ENCODE results near the gene SBK3. TPM values are rescaled to one million over a fixed set of nuclear protein-coding genes. Genes with fewer than 3 reads are reported as not detected.

The SBK3 gene
- total RNA-seq, 6 experiments from 2014 or later = 0.33 to 0.56 TPM; not detected in 4

GRCh38 chr19:55529636-55530234, 15.6 kb downstream of the SBK3 start:
- Histone ChIP-seq H3K4me3 (no peak overlapping the region), H3K36me3 (no peaks in the 10 kb centered on the region), H3K27ac (no peak overlapping the region), H3K9me3 (no peaks in the 10 kb centered on the region), H3K27me3 (no peaks in the 10 kb centered on the region), H3K4me1 (peaks cover 0 to 4% (median 0%) of the 10 kb centered on the region in 4 donors)
- DNase-seq = no peak
- no peak for ATAC-seq
- WGBS (ENCODE audit: insufficient coverage, low coverage, low lambda C conversion rate, missing lambda C conversion rate) = 88% methylated on average over 16 of the region's 56 CpGs
- TF ChIP-seq CTCF (IDR thresholded peaks at IDR 0.05) (no peak), POLR2A (IDR thresholded peaks at IDR 0.05) (no peak)
- intact Hi-C loops (cut with DNase I) = no loop called here

- intact Hi-C loops (cut with DNase I) = no loop called here
- no peak for ATAC-seq
- Histone ChIP-seq H3K27me3 (no peaks in the 10 kb centered on the region), H3K4me1 (peaks cover 0 to 4% (median 0%) of the 10 kb centered on the region in 4 donors), H3K9me3 (no peaks in the 10 kb centered on the region), H3K36me3 (no peaks in the 10 kb centered on the region), H3K4me3 (no peak overlapping the region), H3K27ac (no peak overlapping the region)
- DNase-seq = no peak
- TF ChIP-seq CTCF (IDR thresholded peaks at IDR 0.05) = no peak
- TF ChIP-seq POLR2A (IDR thresholded peaks at IDR 0.05) = no peak
- WGBS (ENCODE audit: insufficient coverage, low coverage, low lambda C conversion rate, missing lambda C conversion rate) = 26% methylated on average over 15 of the region's 15 CpGs
Measured at GRCh38 chr19:55528030-55528803, 17.1 kb downstream of the SBK3 start.

- ATAC-seq = no peak
- no peak overlapping the region for H3K4me3 ChIP-seq
- no peaks in the 10 kb centered on the region for H3K9me3 ChIP-seq
- TF ChIP-seq POLR2A (IDR thresholded peaks at IDR 0.05) (no peak), CTCF (IDR thresholded peaks at IDR 0.05) (no peak)
- DNase-seq = no peak
- no peak overlapping the region for H3K27ac ChIP-seq
- intact Hi-C loops (cut with DNase I) = no loop called here
- WGBS (ENCODE audit: insufficient coverage, low coverage, low lambda C conversion rate, missing lambda C conversion rate) = 76% methylated on average over 15 of the region's 22 CpGs
- H3K27me3 ChIP-seq = no peaks in the 10 kb centered on the region
- no peaks in the 10 kb centered on the region for H3K36me3 ChIP-seq
- peaks cover 0 to 4% (median 0%) of the 10 kb centered on the region in 4 donors for H3K4me1 ChIP-seq
Measured at GRCh38 chr19:55527197-55528029, 17.9 kb downstream of the SBK3 start.

GRCh38 chr19:55526216-55527196, 18.8 kb downstream of the SBK3 start:
- H3K4me3 ChIP-seq = no peak overlapping the region
- intact Hi-C loops (cut with DNase I) = no loop called here
- no peaks in the 10 kb centered on the region for H3K36me3 ChIP-seq
- WGBS (ENCODE audit: insufficient coverage, low coverage, low lambda C conversion rate, missing lambda C conversion rate) = 30% methylated on average over 21 of the region's 35 CpGs
- TF ChIP-seq POLR2A (IDR thresholded peaks at IDR 0.05) (no peak), CTCF (IDR thresholded peaks at IDR 0.05) (no peak)
- peak; percentile 74 to 92 (median 84) for ATAC-seq
- H3K9me3 ChIP-seq = no peaks in the 10 kb centered on the region
- no peak overlapping the region for H3K27ac ChIP-seq
- no peaks in the 10 kb centered on the region for H3K27me3 ChIP-seq
- peak; percentile 66 to 80 (median 74) for DNase-seq
- H3K4me1 ChIP-seq = peaks cover 0 to 4% (median 0%) of the 10 kb centered on the region in 4 donors
